ENCODE measurements around the gene ZWILCH. TPM values are rescaled to one million over a fixed set of nuclear protein-coding genes. Genes with fewer than 3 reads are reported as not detected.

The ZWILCH gene
- total and polyA plus RNA-seq, 2 of the 4 experiments (the other 2 are of a cell fraction): 10.5 to 22.2 TPM

GRCh38 chr15:66598095-66598815 lies 93.1 kb downstream of the ZWILCH start:
- ChIA-PET CTCF (no interaction called here), POLR2A (ENCODE audit: unreplicated experiment) (no interaction called here)
- Histone ChIP-seq H2BK120ac (ENCODE audit: low read depth, low read length) (no peak overlapping the region), H3K9me3 (ENCODE audit: control insufficient read depth, insufficient read depth, low read length) (no peaks in the 10 kb centered on the region), H2AK9ac (replicated peaks; ENCODE audit: low read depth, low read length, poor library complexity) (no peak overlapping the region), H3K4me2 (ENCODE audit: low read depth, low read length) (no peak overlapping the region), H2BK5ac (ENCODE audit: low read depth, low read length, poor library complexity, severe bottlenecking) (no peak overlapping the region), H4K8ac (ENCODE audit: low read depth in 2 of 2, low read length in 2 of 2) (no peak overlapping the region), H3K4ac (ENCODE audit: low read depth, low read length) (no peak overlapping the region), H4K91ac (ENCODE audit: insufficient read depth, low read depth, low read length) (no peak overlapping the region), H3K27ac (ENCODE audit: insufficient read depth, low read length) (no peak overlapping the region), H3K9ac (ENCODE audit: low read depth, low read length) (no peak overlapping the region), H3K9me1 (ENCODE audit: insufficient read depth, low read length) (0 out of 2 replicates have a peak, but pooled peaks cover 3% of the 10 kb centered on the region), H3K79me1 (ENCODE audit: low read depth in 1 of 2, low read length in 2 of 2) (no peaks in the 10 kb centered on the region), H3K4me3 (ENCODE audit: insufficient read depth, low read depth, low read length) (no peak overlapping the region), H3K14ac (replicated peaks; ENCODE audit: low read depth, low read length) (no peak overlapping the region), H3K18ac (ENCODE audit: low read depth, low read length) (no peak overlapping the region), H3K56ac (ENCODE audit: extremely low read depth, insufficient read depth, low read length) (no peak overlapping the region), H2AFZ (replicated peaks; ENCODE audit: low read length, poor library complexity) (peak overlapping the region; percentile 4), H4K20me1 (ENCODE audit: insufficient read depth, low read length) (no peaks in the 10 kb centered on the region), H2BK15ac (ENCODE audit: low read depth, low read length) (no peak overlapping the region), H4K5ac (ENCODE audit: low read depth, low read length) (no peak overlapping the region), H3K4me1 (ENCODE audit: control insufficient read depth, insufficient read depth, low read length) (no peaks in the 10 kb centered on the region), H3K27me3 (ENCODE audit: control insufficient read depth, insufficient read depth, low read length) (peaks cover 24% of the 10 kb centered on the region), H3K23ac (ENCODE audit: low read depth, low read length) (no peak overlapping the region), H2BK20ac (ENCODE audit: low read depth, low read length) (no peak overlapping the region), H3K36me3 (ENCODE audit: control insufficient read depth, insufficient read depth, low read length) (no peaks in the 10 kb centered on the region), H2AK5ac (ENCODE audit: low read depth, low read length) (no peak overlapping the region)
- no peak for DNase-seq
- in situ Hi-C loops (cut with MboI; ENCODE audit: low sequenced_read_pairs): no loop called here
- intact Hi-C loops (cut with micrococcal nuclease): no loop called here
- dilution Hi-C loops (cut with HindIII; ENCODE audit: low sequenced_read_pairs, unreplicated experiment): no loop called here
- WGBS, 2 experiments (ENCODE audit: extremely low coverage in 2 of 2, insufficient read length in 1 of 2): 87% methylated on average over 7 of the region's 14 CpGs; no CpG with 5 or more reads in 1 of the 2 experiments
- no TSS peak for BruUV-seq (replicated peaks)
- ATAC-seq (ENCODE audit: low read depth): no peak
- no peak for TF ChIP-seq POLR2A (IDR thresholded peaks at IDR 0.05; ENCODE audit: low read depth, low read length)
- TF ChIP-seq FOS (IDR thresholded peaks at IDR 0.05; ENCODE audit: low read depth, low read length): no peak
- TF ChIP-seq, protein P1, sequence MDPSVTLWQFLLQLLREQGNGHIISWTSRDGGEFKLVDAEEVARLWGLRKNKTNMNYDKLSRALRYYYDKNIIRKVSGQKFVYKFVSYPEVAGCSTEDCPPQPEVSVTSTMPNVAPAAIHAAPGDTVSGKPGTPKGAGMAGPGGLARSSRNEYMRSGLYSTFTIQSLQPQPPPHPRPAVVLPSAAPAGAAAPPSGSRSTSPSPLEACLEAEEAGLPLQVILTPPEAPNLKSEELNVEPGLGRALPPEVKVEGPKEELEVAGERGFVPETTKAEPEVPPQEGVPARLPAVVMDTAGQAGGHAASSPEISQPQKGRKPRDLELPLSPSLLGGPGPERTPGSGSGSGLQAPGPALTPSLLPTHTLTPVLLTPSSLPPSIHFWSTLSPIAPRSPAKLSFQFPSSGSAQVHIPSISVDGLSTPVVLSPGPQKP (IDR thresholded peaks at IDR 0.05; ENCODE audit: borderline replicate concordance, low read depth, low read length): no peak
- TF ChIP-seq CEBPB (IDR thresholded peaks at IDR 0.05; ENCODE audit: low read depth, low read length): no peak
- no peak for TF ChIP-seq BHLHE40 (IDR thresholded peaks at IDR 0.05; ENCODE audit: low read depth, low read length)
- TF ChIP-seq RCOR1 (IDR thresholded peaks at IDR 0.05; ENCODE audit: insufficient replicate concordance, low read length): no peak
- TF ChIP-seq CTCF (conservative IDR thresholded peaks at IDR 0.05; ENCODE audit: low read depth, low read length): no peak
- TF ChIP-seq SMC3 (IDR thresholded peaks at IDR 0.05; ENCODE audit: low read depth, low read length): no peak
